ENCODE results near the gene PABPC3.

DNA sequence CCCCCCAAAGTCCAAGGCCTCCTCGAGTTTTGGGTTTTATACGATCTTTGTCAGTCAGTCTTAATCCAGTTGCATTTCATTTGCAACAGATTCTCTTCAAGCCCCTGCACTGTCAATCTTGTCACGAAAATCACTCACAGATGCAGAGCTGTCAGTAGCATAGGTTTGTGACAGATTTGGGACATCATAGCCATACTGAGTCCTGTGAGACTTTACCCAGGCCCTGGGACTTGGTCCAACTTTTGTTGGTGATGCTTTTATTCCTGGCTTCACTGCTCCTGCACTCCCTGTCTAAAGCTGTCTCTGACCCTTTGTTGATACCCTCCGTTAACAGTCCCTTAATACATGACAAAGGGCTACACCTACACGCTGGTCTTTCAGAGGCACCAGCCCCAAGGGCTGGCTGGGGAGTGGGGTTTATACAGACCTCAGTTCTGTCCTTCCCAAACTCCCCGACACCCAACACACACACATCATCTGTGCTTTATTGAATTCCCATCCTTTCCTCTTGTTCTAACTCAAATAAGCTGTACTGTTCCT lies 36.0 kb downstream of the PABPC3 start:
- TF ChIP-seq EZH2 (IDR thresholded peaks at IDR 0.05) = no peak
- no peak for TF ChIP-seq POLR2AphosphoS5 (IDR thresholded peaks at IDR 0.05; ENCODE audit: borderline replicate concordance, low read depth, low read length)
- no peak for TF ChIP-seq FOXP2 (optimal IDR thresholded peaks at IDR 0.05; ENCODE audit: control extremely low read depth, extremely low read length, insufficient read depth)
